Measurements from ENCODE around the gene MAP7D3.

Gene MAP7D3

DNA sequence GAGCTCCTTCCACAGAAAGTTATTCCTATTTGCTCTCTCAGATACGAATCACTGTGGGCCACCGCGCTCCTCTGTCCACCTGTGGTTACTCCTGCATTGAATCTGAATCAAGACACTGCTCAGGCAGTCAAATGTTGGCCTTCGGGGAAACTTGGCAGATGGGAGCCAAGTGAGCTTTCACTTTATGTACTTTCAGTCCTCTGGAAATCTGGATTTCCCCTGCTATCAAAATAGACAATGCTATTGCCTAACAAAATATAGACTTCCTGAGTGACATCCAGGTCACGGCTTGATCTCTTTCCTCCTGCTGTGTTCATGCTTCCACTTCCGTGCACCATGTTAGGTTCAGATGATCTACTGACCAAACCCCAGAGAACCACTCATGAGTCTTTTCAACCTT lies 60.0 kb downstream of the MAP7D3 start:
- Histone ChIP-seq H3K79me2 (ENCODE audit: insufficient read depth, low read length) (no peaks in the 10 kb centered on the region), H3K9me3 (ENCODE audit: insufficient read depth, low read length) (no peaks in the 10 kb centered on the region), H3K9ac (ENCODE audit: low read length) (no peak overlapping the region), H3K4me3 (ENCODE audit: insufficient read depth, low read length, poor library complexity, severe bottlenecking) (no peak overlapping the region), H3F3A (ENCODE audit: insufficient read depth) (no peaks in the 10 kb centered on the region), H4K20me1 (ENCODE audit: low read depth, low read length) (no peaks in the 10 kb centered on the region), H3K27me3 (ENCODE audit: low read length) (no peaks in the 10 kb centered on the region), H3K36me3 (ENCODE audit: low read length) (no peaks in the 10 kb centered on the region), H2AFZ (ENCODE audit: low read depth, low read length, severe bottlenecking) (no peak overlapping the region), H3K27ac (ENCODE audit: low read depth, low read length) (no peak overlapping the region), H3K9me2 (replicated peaks; ENCODE audit: insufficient read depth, low read length) (no peaks in the 10 kb centered on the region), H3K4me2 (ENCODE audit: low read depth, low read length, poor library complexity, severe bottlenecking) (no peak overlapping the region)
- no peak for TF ChIP-seq EZH2phosphoT487 (conservative IDR thresholded peaks at IDR 0.05; ENCODE audit: low read length)
- TF ChIP-seq, protein P1, sequence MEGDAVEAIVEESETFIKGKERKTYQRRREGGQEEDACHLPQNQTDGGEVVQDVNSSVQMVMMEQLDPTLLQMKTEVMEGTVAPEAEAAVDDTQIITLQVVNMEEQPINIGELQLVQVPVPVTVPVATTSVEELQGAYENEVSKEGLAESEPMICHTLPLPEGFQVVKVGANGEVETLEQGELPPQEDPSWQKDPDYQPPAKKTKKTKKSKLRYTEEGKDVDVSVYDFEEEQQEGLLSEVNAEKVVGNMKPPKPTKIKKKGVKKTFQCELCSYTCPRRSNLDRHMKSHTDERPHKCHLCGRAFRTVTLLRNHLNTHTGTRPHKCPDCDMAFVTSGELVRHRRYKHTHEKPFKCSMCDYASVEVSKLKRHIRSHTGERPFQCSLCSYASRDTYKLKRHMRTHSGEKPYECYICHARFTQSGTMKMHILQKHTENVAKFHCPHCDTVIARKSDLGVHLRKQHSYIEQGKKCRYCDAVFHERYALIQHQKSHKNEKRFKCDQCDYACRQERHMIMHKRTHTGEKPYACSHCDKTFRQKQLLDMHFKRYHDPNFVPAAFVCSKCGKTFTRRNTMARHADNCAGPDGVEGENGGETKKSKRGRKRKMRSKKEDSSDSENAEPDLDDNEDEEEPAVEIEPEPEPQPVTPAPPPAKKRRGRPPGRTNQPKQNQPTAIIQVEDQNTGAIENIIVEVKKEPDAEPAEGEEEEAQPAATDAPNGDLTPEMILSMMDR (IDR thresholded peaks at IDR 0.05; ENCODE audit: insufficient read depth, low read length, poor library complexity, severe bottlenecking) = no peak

DNA sequence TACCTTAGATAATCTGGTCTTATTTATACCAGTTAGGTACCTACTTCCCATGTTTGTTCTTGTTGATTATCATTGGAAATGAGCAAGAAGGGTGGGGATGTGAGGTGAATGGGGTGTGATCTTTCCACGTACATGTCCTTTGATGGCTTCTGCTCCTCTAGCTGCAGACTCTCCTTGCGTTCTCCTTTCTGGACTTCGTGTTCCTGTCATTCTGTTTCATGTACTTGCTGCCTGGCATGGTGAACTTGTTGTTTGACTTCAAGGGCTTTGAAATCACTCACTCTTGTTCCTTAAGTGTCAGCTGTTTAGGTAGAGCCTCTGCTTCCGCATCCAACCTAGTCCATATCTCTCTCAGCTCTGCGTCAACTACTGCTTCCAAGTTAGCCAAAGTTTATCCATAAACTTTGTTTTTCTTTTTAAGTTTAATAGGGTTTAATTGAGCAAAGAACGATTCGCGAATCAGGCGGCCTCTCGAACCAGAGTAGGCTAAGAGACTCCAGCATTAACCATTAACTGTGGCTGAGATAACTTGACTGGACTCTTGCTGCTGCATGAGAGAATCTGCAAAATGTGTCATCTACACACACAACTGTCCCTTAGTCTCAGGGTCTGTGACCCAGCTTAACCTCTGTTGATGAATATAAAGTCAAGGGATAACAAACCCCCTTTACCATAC lies 61.0 kb downstream of the MAP7D3 start:
- no peaks in the 10 kb centered on the region for H3K9me2 ChIP-seq (replicated peaks; ENCODE audit: insufficient read depth, low read length)
- no peak overlapping the region for H2AFZ ChIP-seq (ENCODE audit: low read depth, low read length, severe bottlenecking)
- H3K27ac ChIP-seq (ENCODE audit: low read depth, low read length) = no peak overlapping the region
- no peaks in the 10 kb centered on the region for H3K79me2 ChIP-seq (ENCODE audit: insufficient read depth, low read length)
- TF ChIP-seq EZH2phosphoT487 (conservative IDR thresholded peaks at IDR 0.05; ENCODE audit: low read length) = no peak
- TF ChIP-seq, protein P1 (IDR thresholded peaks at IDR 0.05; ENCODE audit: insufficient read depth, low read length, poor library complexity, severe bottlenecking) = no peak
- H3K4me3 ChIP-seq (ENCODE audit: insufficient read depth, low read length, poor library complexity, severe bottlenecking) = no peak overlapping the region
- no peaks in the 10 kb centered on the region for H4K20me1 ChIP-seq (ENCODE audit: low read depth, low read length)
- no peak overlapping the region for H3K9ac ChIP-seq (ENCODE audit: low read length)
- no peaks in the 10 kb centered on the region for H3K27me3 ChIP-seq (ENCODE audit: low read length)
- no peaks in the 10 kb centered on the region for H3F3A ChIP-seq (ENCODE audit: insufficient read depth)
- H3K36me3 ChIP-seq (ENCODE audit: low read length) = no peaks in the 10 kb centered on the region
- no peaks in the 10 kb centered on the region for H3K9me3 ChIP-seq (ENCODE audit: insufficient read depth, low read length)
- H3K4me2 ChIP-seq (ENCODE audit: low read depth, low read length, poor library complexity, severe bottlenecking) = no peak overlapping the region

DNA sequence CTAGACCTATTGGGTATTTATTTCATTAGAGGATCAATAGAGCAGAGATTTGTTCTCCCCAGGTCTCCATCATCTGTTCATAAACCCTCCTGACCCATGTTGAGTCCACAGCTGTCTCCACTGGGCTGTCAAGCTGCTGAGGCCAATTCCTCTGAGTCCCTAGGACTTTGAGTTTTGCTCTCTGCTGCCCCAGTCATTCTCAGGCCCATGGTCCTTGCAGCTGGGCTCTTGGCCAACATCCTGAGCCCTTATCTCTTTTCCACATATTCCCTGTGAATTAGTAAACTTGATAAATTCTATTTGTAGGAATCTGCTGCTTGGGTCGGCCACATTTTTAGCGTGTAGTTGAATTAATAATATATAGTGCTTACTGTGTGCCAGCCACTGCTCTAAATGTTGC lies 62.0 kb downstream of the MAP7D3 start:
- H2AFZ ChIP-seq (ENCODE audit: low read depth, low read length, severe bottlenecking) = no peak overlapping the region
- TF ChIP-seq EZH2phosphoT487 (conservative IDR thresholded peaks at IDR 0.05; ENCODE audit: low read length) = no peak
- TF ChIP-seq, protein P1 (IDR thresholded peaks at IDR 0.05; ENCODE audit: insufficient read depth, low read length, poor library complexity, severe bottlenecking) = no peak
- H3K4me3 ChIP-seq (ENCODE audit: insufficient read depth, low read length, poor library complexity, severe bottlenecking) = no peak overlapping the region
- no peaks in the 10 kb centered on the region for H4K20me1 ChIP-seq (ENCODE audit: low read depth, low read length)
- no peaks in the 10 kb centered on the region for H3K9me2 ChIP-seq (replicated peaks; ENCODE audit: insufficient read depth, low read length)
- no peaks in the 10 kb centered on the region for H3F3A ChIP-seq (ENCODE audit: insufficient read depth)
- no peaks in the 10 kb centered on the region for H3K36me3 ChIP-seq (ENCODE audit: low read length)
- no peak overlapping the region for H3K27ac ChIP-seq (ENCODE audit: low read depth, low read length)
- no peaks in the 10 kb centered on the region for H3K79me2 ChIP-seq (ENCODE audit: insufficient read depth, low read length)
- no peaks in the 10 kb centered on the region for H3K27me3 ChIP-seq (ENCODE audit: low read length)
- H3K9me3 ChIP-seq (ENCODE audit: insufficient read depth, low read length) = no peaks in the 10 kb centered on the region
- H3K9ac ChIP-seq (ENCODE audit: low read length) = no peak overlapping the region
- no peak overlapping the region for H3K4me2 ChIP-seq (ENCODE audit: low read depth, low read length, poor library complexity, severe bottlenecking)
